ENCODE data around the gene DNASE1. TPM values are rescaled to one million over a fixed set of nuclear protein-coding genes. Genes with fewer than 3 reads are reported as not detected.
A peak's percentile ranks its signal among the peaks of the same experiment; 100 is the strongest.

DNASE1 gene
- total and polyA plus RNA-seq, 9 of the 15 experiments (the other 6 are each of a cell fraction or from before 2014, with no cell fraction given), result 0.53 to 10.1 (median 5.9) TPM

DNA sequence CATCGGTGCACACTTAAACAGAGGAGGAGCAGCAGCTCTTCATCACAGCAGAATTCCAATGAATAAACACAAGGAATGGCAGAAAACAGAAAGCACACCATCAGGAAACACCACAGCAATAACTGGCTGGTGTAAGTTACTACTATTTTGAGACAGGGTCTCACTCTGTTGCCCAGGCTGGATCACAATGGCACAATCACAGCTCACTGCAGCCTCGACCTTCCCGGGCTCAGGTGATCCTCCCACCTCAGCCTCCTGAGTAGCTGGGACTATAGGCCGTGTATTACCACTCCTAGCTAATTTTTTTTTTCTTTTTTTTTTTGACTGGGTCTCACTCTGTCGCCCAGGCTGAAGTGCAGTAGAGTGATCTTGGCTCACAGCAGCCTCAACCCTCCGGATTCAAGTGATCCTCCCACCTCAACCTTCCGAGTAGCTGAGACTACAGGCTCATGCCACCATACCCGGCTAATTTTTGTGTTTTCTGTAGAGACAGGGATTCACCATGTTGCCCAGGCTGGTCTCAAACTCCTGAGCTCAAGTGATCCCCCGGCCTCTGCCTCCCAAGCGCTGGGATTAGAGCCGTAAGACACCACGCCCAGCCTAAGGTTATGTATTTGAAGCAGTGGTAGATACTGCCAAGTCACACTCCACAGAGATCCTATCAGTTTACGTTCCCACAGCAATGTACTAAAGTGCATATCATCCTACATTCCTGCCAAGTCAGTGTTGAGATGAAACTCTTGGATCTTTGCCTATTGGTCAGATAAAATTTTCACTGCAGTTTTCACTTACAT is 42.1 kb downstream of the DNASE1 start (continued):
- TF ChIP-seq, protein P1, sequence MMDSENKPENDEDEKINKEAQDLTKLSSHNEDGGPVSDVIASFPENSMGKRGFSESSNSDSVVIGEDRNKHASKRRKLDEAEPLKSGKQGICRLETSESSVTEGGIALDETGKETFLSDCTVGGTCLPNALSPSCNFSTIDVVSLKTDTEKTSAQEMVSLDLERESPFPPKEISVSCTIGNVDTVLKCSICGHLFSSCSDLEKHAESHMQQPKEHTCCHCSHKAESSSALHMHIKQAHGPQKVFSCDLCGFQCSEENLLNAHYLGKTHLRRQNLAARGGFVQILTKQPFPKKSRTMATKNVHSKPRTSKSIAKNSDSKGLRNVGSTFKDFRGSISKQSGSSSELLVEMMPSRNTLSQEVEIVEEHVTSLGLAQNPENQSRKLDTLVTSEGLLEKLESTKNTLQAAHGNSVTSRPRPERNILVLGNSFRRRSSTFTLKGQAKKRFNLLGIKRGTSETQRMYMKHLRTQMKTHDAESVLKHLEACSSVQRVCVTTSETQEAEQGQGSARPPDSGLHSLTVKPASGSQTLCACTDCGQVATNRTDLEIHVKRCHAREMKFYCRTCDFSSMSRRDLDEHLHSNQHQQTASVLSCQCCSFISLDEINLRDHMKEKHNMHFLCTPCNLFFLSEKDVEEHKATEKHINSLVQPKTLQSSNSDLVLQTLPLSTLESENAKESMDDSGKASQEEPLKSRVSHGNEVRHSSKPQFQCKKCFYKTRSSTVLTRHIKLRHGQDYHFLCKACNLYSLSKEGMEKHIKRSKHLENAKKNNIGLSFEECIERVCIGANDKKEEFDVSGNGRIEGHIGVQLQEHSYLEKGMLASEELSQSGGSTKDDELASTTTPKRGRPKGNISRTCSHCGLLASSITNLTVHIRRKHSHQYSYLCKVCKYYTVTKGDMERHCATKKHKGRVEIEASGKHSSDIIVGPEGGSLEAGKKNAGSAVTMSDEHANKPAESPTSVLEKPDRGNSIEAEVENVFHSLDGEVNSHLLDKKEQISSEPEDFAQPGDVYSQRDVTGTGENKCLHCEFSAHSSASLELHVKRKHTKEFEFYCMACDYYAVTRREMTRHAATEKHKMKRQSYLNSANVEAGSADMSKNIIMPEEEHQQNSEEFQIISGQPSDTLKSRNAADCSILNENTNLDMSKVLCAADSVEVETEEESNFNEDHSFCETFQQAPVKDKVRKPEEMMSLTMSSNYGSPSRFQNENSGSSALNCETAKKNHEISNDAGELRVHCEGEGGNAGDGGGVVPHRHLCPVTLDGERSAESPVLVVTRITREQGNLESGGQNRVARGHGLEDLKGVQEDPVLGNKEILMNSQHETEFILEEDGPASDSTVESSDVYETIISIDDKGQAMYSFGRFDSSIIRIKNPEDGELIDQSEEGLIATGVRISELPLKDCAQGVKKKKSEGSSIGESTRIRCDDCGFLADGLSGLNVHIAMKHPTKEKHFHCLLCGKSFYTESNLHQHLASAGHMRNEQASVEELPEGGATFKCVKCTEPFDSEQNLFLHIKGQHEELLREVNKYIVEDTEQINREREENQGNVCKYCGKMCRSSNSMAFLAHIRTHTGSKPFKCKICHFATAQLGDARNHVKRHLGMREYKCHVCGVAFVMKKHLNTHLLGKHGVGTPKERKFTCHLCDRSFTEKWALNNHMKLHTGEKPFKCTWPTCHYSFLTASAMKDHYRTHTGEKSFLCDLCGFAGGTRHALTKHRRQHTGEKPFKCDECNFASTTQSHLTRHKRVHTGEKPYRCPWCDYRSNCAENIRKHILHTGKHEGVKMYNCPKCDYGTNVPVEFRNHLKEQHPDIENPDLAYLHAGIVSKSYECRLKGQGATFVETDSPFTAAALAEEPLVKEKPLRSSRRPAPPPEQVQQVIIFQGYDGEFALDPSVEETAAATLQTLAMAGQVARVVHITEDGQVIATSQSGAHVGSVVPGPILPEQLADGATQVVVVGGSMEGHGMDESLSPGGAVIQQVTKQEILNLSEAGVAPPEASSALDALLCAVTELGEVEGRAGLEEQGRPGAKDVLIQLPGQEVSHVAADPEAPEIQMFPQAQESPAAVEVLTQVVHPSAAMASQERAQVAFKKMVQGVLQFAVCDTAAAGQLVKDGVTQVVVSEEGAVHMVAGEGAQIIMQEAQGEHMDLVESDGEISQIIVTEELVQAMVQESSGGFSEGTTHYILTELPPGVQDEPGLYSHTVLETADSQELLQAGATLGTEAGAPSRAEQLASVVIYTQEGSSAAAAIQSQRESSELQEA (IDR thresholded peaks at IDR 0.05; ENCODE audit: low read depth), result no peak
- no peak for TF ChIP-seq MCM2 (IDR thresholded peaks at IDR 0.05; ENCODE audit: low read depth)
- no peak for TF ChIP-seq ZNF699 (CRISPR knock-in tag; IDR thresholded peaks at IDR 0.05; ENCODE audit: insufficient replicate concordance)
- TF ChIP-seq SRF (CRISPR knock-in tag; IDR thresholded peaks at IDR 0.05), result no peak
- no peak for TF ChIP-seq BCL6 (CRISPR knock-in tag; IDR thresholded peaks at IDR 0.05)
- no peak for TF ChIP-seq ZHX1 (conservative IDR thresholded peaks at IDR 0.05; ENCODE audit: low read length)
- no peak for TF ChIP-seq ZNF583 (CRISPR knock-in tag; IDR thresholded peaks at IDR 0.05)
- TF ChIP-seq ARID1B (IDR thresholded peaks at IDR 0.05), result peak; percentile 79
- TF ChIP-seq ELF2 (CRISPR knock-in tag; IDR thresholded peaks at IDR 0.05), result no peak
- no peak for TF ChIP-seq ETV5 (CRISPR knock-in tag; IDR thresholded peaks at IDR 0.05; ENCODE audit: low read depth)
- TF ChIP-seq SMARCA5 (IDR thresholded peaks at IDR 0.05), result 0 out of 2 replicates have a peak, but pooled peaks have one; percentile 40
- no peak for TF ChIP-seq EWSR1 (IDR thresholded peaks at IDR 0.05; ENCODE audit: borderline replicate concordance, low read depth, partially characterized antibody)
- TF ChIP-seq MEIS2 (IDR thresholded peaks at IDR 0.05; ENCODE audit: partially characterized antibody), result no peak
- no peak for TF ChIP-seq CCAR2 (IDR thresholded peaks at IDR 0.05; ENCODE audit: low read depth, low read length)
- TF ChIP-seq EP300 (IDR thresholded peaks at IDR 0.05; ENCODE audit: low read length), result peak; percentile 61
